H1 (cell line): ENCODE results near the gene MCM9. TPM values are rescaled to one million over a fixed set of nuclear protein-coding genes. Genes with fewer than 3 reads are reported as not detected.

Source experiments
- CBX8 ChIP-seq: fragments of 300-800, 300-1000 bp; sonication (generic); IDR thresholded peaks from 2 replicates; pipeline ENCODE4 v1.7.1; 2016; ENCODE audit warnings: low read depth, low read length, borderline replicate concordance
- KDM4A ChIP-seq: IDR thresholded peaks from one replicate; pipeline ENCODE4 v1.7.1; 2012; ENCODE audit warnings: low read depth, mild to moderate bottlenecking, moderate library complexity, low read length, inconsistent platforms; ENCODE audit not compliant: severe bottlenecking
- SIN3A ChIP-seq, 2 experiments: IDR thresholded peaks in 1 of 2; conservative IDR thresholded peaks in 1 of 2; 2 replicates each; pipeline ENCODE4 v1.6.1; 2011 to 2012; ENCODE audit warnings: low read length in 2 of 2, improper control_type of control experiment in 1 of 2, low read depth in 1 of 2, mild to moderate bottlenecking in 1 of 2
- polyA plus RNA-seq, 7 experiments: library from polyadenylated mRNA; depleted of rRNA in 3 of 7; stranded (reverse) in 5 of 7; unstranded in 2 of 7; fragments of >200 nt in 5 of 7; fragments of 200-250 nt in 2 of 7; gene quantifications; 1 replicate in 5 of 7; 2 replicates in 1 of 7; 4 replicates in 1 of 7; pipeline versions ENCODE4 v1.2.1 to v1.2.3, GENCODE V29; 2011 to 2013; ENCODE audit warnings: missing spikeins in 2 of 7, mixed read lengths in 2 of 7
- total RNA-seq: library from RNA; stranded (reverse); fragmentation: NEBNext Ultra II Directional; extraction: Animal tissue kit (Norgen Biotek cat#: 25700); gene quantifications from 2 replicates; pipeline ENCODE4 v1.2.1, GENCODE V29; 2021
- TF ChIP-seq, protein P1 (sequence below), 3 experiments: IDR thresholded peaks; 1 replicate in 2 of 3; 2 replicates in 1 of 3; pipeline versions ENCODE4 v1.5.1 to v1.6.1; 2011; ENCODE audit warnings: low read length in 3 of 3, mild to moderate bottlenecking in 3 of 3, inconsistent platforms in 2 of 3, low read depth in 1 of 3, moderate library complexity in 1 of 3; ENCODE audit not compliant: insufficient read depth in 1 of 3; ENCODE audit errors: control extremely low read depth in 1 of 3

Gene MCM9
- total and polyA plus RNA-seq, 2 of the 8 experiments (the other 6 are each of a cell fraction or from before 2014, with no cell fraction given): 3.7 to 11.4 TPM

DNA sequence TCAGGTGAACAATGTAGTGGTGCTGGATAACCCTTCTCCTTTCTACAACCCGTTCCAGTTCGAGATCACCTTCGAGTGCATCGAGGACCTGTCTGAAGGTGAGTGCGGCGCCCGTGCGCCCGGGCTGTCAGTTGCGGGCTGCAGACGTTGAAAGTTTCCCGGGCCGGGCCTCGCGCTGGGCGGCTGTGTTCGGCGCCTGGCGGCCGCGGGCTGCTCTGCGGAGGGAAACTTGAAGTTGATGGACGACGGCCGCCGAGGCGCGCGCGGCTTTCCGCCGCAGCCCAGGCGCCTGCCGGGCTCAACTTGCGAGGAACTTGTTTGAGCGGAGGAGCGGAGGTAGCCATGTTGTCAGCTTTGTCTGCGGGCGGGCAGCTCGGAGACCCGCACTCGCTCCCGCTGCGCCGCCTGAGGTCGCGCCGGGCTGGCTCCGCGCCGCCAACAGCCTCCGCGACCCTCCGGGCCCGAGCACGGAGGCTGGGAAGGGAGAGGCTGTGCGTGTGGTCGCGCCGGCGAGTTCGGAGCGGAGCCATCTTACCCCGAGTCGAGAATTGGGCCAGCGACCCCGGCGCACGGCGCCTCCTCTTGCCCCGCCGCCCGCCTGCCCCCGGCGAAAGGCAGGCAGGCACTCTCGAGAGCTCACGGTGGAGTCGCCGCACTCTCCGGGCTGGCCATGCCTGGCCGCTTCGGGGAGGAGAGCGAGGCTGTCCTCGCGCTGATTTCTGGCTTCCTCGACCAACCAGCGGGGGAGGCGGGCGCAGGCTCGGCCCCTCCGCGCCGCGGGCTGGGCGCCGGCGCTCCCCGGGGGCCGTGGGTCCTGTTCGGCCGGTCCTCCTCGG, 40.3 kb downstream of the MCM9 start (continued):
- TF ChIP-seq, protein P1, sequence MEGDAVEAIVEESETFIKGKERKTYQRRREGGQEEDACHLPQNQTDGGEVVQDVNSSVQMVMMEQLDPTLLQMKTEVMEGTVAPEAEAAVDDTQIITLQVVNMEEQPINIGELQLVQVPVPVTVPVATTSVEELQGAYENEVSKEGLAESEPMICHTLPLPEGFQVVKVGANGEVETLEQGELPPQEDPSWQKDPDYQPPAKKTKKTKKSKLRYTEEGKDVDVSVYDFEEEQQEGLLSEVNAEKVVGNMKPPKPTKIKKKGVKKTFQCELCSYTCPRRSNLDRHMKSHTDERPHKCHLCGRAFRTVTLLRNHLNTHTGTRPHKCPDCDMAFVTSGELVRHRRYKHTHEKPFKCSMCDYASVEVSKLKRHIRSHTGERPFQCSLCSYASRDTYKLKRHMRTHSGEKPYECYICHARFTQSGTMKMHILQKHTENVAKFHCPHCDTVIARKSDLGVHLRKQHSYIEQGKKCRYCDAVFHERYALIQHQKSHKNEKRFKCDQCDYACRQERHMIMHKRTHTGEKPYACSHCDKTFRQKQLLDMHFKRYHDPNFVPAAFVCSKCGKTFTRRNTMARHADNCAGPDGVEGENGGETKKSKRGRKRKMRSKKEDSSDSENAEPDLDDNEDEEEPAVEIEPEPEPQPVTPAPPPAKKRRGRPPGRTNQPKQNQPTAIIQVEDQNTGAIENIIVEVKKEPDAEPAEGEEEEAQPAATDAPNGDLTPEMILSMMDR (IDR thresholded peaks at IDR 0.05; ENCODE audit: control extremely low read depth in 1 of 3, insufficient read depth in 1 of 3, low read depth in 1 of 3, low read length in 3 of 3): no peak
- no peak for TF ChIP-seq CBX8
- peak; percentile 79 to 80; a peak in 3 of 4 replicates for TF ChIP-seq SIN3A (conservative IDR thresholded peaks at IDR 0.05 in 1 of 2, IDR thresholded peaks at IDR 0.05 in 1 of 2; ENCODE audit: low read depth in 1 of 2, low read length in 2 of 2)
- TF ChIP-seq KDM4A: peak; percentile 29
